Measurements from ENCODE around the gene MORN4. TPM values are rescaled to one million over a fixed set of nuclear protein-coding genes. Genes with fewer than 3 reads are reported as not detected.
"Not testable (repeated sequence)": the region's sequence is repeated elsewhere in the genome, so short reads cannot be mapped to it uniquely, and the experiment has no call there.

MORN4 gene
- total RNA-seq, 1 experiment from 2014 or later: 9.7 TPM

GRCh38 chr10:97577701-97578100 is 55.6 kb downstream of the MORN4 start:
- no peak for DNase-seq
- no peak for TF ChIP-seq CTCF (IDR thresholded peaks at IDR 0.05; ENCODE audit: insufficient read depth in 1 of 2, low read depth in 1 of 2, low read length in 1 of 2, severe bottlenecking in 1 of 2, unreplicated experiment in 1 of 2)
- Histone ChIP-seq H3K4me1 (peaks cover 10% of the 10 kb centered on the region), H3K4me3 (ENCODE audit: low read depth, low read length) (no peak overlapping the region), H3K27me3 (replicated peaks; ENCODE audit: control insufficient read depth, insufficient read depth, low read length) (no peaks in the 10 kb centered on the region), H3K36me3 (ENCODE audit: control insufficient read depth, insufficient read depth, low read length) (no peaks in the 10 kb centered on the region), H3K9me3 (no peaks in the 10 kb centered on the region)
- Mint-ChIP-seq H3K36me3 (ENCODE audit: insufficient read depth, unreplicated experiment) (peaks cover 3% of the 10 kb centered on the region), H3K9me3 (ENCODE audit: unreplicated experiment) (no peaks in the 10 kb centered on the region), H3K4me1 (ENCODE audit: low read depth, unreplicated experiment) (peaks cover 14% of the 10 kb centered on the region), H3K27me3 (ENCODE audit: insufficient read depth, unreplicated experiment) (no peaks in the 10 kb centered on the region), H3K27ac (ENCODE audit: unreplicated experiment) (no peak overlapping the region), H3K4me3 (ENCODE audit: unreplicated experiment) (no peak overlapping the region)
- CTCF ChIA-PET: no interaction called here
- POLR2A ChIA-PET: no interaction called here
- BruUV-seq (replicated peaks): no TSS peak
- intact Hi-C loops (cut with micrococcal nuclease; ENCODE audit: unreplicated experiment): no loop called here

- BruUV-seq (replicated peaks); intact Hi-C loops (cut with micrococcal nuclease; ENCODE audit: unreplicated experiment): not testable (repeated sequence)
- H3K4me1 Mint-ChIP-seq (ENCODE audit: low read depth, unreplicated experiment): peaks cover 19% of the 10 kb centered on the region
Measured at GRCh38 chr10:97576487-97576886, 56.8 kb downstream of the MORN4 start.

GRCh38 chr10:97575127-97575668 is 58.1 kb downstream of the MORN4 start:
- no TSS peak for BruUV-seq (replicated peaks)
- TF ChIP-seq CTCF (IDR thresholded peaks at IDR 0.05; ENCODE audit: insufficient read depth in 1 of 2, low read depth in 1 of 2, low read length in 1 of 2, severe bottlenecking in 1 of 2, unreplicated experiment in 1 of 2): no peak
- POLR2A ChIA-PET: no interaction called here
- Histone ChIP-seq H3K4me1 (peaks cover 33% of the 10 kb centered on the region), H3K27me3 (replicated peaks; ENCODE audit: control insufficient read depth, insufficient read depth, low read length) (no peaks in the 10 kb centered on the region), H3K9me3 (no peaks in the 10 kb centered on the region), H3K4me3 (ENCODE audit: low read depth, low read length) (no peak overlapping the region), H3K36me3 (ENCODE audit: control insufficient read depth, insufficient read depth, low read length) (no peaks in the 10 kb centered on the region)
- no peaks in the 10 kb centered on the region for H3K9me3 Mint-ChIP-seq (ENCODE audit: unreplicated experiment)
- no peaks in the 10 kb centered on the region for H3K27me3 Mint-ChIP-seq (ENCODE audit: insufficient read depth, unreplicated experiment)
- H3K36me3 Mint-ChIP-seq (ENCODE audit: insufficient read depth, unreplicated experiment): peaks cover 8% of the 10 kb centered on the region
- H3K4me1 Mint-ChIP-seq (ENCODE audit: low read depth, unreplicated experiment): peaks cover 24% of the 10 kb centered on the region
- H3K4me3 Mint-ChIP-seq (ENCODE audit: unreplicated experiment): no peak overlapping the region
- CTCF ChIA-PET: no interaction called here
- no peak for DNase-seq
- intact Hi-C loops (cut with micrococcal nuclease; ENCODE audit: unreplicated experiment): no loop called here
- no peak overlapping the region for H3K27ac Mint-ChIP-seq (ENCODE audit: unreplicated experiment)

More at GRCh38 chr10:97576487-97576886, 56.8 kb downstream of the MORN4 start:
- H3K27ac Mint-ChIP-seq (ENCODE audit: unreplicated experiment); H3K36me3 ChIP-seq (ENCODE audit: control insufficient read depth, insufficient read depth, low read length); H3K27me3 Mint-ChIP-seq (ENCODE audit: insufficient read depth, unreplicated experiment); H3K4me3 Mint-ChIP-seq (ENCODE audit: unreplicated experiment); H3K4me3 ChIP-seq (ENCODE audit: low read depth, low read length); H3K27me3 ChIP-seq (replicated peaks; ENCODE audit: control insufficient read depth, insufficient read depth, low read length); DNase-seq; H3K36me3 Mint-ChIP-seq (ENCODE audit: insufficient read depth, unreplicated experiment); H3K9me3 ChIP-seq; H3K9me3 Mint-ChIP-seq (ENCODE audit: unreplicated experiment); CTCF ChIA-PET: not testable (repeated sequence)
- peaks cover 22% of the 10 kb centered on the region for H3K4me1 ChIP-seq
- POLR2A ChIA-PET: interaction anchor here (0.6 kb wide), 1 partner anchor 145 kb away, joined by 3 read pairs; no protein-coding TSS in a partner anchor
